ENCODE results near the gene TFF3.
"Not testable (repeated sequence)": the region's sequence is repeated elsewhere in the genome, so short reads cannot be mapped to it uniquely, and the experiment has no call there.

TFF3 gene

DNA sequence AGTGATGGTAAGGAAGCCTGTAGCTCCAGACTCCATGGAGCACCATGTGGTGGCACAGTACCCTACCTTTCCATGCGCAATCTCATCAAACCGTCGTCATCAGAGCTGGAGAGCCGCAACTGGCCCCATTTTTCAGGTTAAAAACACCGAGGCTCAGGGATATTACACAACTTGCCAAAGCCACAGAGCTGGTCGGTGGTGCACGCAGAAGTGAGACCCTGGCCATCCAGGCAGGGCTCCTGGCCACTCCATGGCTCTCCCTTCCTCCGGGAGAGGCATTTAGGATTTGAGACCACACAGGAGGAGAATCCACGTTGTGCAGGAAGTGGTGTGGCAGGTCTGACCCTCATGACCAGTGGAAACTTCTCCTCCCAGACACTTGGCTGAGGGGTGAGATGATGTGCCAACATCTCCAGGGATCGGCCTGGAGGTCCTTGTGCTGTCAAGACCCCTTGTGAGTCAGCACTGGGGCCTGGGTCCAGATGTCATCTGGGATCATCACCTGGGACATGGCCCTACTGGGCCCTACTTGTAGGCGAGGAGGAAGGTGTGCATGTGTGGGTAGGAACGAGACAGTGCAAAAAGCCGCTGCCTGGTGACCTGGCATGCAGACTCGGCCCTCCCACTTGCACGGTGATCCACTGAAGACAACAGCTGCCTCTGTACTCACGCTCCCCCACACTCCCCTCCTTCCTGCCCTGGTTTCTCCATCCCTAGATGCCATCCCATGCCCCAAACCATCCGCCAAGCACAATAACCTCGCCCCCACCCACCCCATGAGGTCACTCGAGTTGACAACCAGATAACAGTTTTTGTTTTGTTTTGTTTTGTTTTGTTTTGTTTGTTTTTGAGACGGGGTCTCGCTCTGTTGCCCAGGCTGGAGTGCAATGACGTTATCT lies 10.4 kb downstream of the TFF3 start:
- no peak for DNase-seq

DNA sequence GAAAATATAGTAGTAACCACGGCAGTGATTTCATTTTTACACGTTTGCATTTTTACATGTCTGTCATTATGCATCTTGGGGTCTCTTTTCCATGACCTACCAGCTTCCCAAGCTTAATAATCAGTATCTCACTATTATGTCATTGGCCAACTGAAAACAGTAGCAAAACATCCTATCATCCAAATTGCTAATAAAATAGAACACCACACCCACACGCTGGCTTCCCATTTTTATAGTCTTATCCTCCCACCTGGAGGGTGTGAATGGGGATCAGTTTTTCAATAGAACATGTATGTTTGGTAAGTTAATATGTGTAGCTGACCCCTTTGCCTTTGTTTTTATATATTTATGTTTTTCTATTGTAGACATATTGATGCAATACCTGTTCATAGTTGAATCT lies 11.8 kb downstream of the TFF3 start:
- no peak for DNase-seq

- no peak for DNase-seq
These were observed 12.4 kb downstream of the TFF3 start for GRCh38 chr21:42302794-42303193.

GRCh38 chr21:42302076-42302650 lies 13.0 kb downstream of the TFF3 start:
- DNase-seq = no peak

- no peak for DNase-seq
These were observed 13.7 kb downstream of the TFF3 start for GRCh38 chr21:42301371-42302075.

DNA sequence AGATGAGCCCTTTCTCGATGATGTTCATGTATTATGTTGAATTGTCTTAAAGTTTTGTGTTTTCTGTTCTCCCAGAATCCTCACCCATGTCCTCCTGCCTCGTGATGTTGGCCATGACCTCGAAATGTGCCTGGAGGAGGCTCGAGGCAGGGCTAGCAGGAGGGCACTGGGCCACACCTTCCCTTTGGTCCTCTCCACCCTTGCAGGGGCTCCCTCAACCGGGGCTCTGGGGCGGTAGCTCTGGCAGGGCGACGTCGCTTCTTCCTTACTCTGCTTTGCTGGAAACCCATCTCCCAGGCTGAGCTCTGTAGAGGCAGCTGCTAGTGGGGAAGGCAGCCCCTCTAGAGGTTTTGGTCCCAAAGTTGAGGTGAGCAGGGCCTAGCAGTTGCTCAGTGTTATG lies 14.3 kb downstream of the TFF3 start:
- no peak for DNase-seq

DNA sequence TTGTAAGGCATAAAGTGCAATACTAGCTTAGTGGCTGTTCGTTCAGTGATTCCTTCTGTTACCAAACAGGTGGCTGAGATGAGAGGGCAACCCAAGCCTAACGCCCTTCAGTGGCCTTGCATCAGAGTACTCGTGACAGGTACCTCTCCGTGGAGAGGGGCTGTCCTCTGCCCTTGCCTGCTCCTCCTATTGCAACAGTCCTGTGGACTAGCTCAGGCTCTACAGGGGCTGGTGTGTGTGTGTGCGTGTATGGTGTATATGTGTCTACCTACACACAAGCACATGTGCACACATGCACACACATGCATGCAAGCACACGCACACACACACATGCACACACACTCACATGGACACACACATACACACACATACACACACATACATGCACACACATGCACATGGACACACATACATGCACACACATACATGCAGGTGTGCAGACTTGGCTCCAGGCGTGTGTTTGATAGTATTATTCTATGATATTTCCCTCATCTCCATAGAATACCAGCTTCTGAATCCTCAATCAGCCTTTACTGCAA lies 15.1 kb downstream of the TFF3 start:
- no peak for DNase-seq

DNA sequence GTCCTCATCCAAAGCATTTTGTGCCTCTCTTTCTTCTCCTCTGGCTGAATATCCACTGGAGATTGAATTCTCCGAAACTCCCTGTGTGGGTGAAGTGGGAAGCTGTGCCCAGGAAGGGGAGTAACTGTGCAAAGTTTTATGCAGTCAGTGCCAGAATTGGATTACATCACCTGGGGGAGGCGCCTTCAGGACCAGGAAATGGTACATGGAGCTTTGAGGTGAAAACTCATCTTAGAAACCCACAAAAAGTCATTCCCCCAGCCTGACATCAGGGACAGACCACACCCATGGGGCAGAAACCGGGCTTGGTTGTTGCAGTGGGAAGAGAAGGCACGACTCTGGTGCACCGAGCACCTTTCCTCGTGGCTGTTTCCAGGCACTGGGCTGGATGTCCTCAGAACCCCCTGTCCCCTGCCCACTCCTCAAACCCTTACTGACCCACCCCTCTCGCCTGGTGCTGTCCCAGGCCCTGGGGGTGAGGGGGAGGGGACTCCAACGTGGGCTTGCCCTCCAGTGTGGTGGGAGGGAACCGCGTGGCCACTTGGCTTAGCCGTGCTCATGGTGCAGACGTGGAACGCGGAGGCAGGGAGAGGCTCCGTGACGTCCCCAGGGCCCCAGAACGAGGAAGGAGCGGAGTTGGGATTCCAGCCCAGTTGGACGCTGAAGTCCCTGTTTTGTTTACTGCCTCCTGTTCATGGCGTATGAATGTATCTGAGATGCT lies 15.7 kb downstream of the TFF3 start:
- no peak for DNase-seq

GRCh38 chr21:42298657-42299056 lies 16.6 kb downstream of the TFF3 start:
- no peak for DNase-seq

DNA sequence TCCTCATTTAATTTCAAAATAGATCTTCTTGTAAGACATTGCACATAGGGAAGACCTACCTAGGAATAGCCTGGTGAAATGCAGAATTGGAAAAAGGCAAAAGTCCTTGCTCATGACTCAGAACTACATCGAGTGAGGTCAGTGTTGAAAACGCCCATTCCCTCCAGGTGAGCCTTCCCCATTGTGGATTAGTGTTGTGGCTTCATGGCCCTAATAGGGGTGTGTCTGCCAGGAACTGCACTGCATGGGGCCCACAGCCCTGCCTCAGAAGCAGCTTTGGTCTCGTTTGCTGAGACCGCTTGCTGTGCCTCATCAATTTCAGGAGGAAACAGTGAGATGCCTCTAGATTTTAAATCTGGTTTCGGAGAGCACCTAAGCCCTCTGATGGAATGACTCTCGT lies 17.0 kb downstream of the TFF3 start:
- DNase-seq = no peak

GRCh38 chr21:42297377-42297776 lies 17.8 kb downstream of the TFF3 start:
- DNase-seq = no peak

DNA sequence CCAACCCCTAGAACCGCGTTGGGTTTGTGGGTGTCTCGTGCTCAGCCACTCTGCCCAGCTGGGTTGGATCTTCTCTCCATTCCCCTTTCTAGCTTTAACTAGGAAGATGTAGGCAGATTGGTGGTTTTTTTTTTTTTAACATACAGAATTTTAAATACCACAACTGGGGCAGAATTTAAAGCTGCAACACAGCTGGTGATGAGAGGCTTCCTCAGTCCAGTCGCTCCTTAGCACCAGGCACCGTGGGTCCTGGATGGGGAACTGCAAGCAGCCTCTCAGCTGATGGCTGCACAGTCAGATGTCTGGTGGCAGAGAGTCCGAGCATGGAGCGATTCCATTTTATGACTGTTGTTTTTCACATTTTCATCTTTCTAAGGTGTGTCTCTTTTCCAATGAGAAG lies 18.7 kb downstream of the TFF3 start:
- no peak for DNase-seq

GRCh38 chr21:42295845-42296244 lies 19.4 kb downstream of the TFF3 start:
- DNase-seq = no peak

DNA sequence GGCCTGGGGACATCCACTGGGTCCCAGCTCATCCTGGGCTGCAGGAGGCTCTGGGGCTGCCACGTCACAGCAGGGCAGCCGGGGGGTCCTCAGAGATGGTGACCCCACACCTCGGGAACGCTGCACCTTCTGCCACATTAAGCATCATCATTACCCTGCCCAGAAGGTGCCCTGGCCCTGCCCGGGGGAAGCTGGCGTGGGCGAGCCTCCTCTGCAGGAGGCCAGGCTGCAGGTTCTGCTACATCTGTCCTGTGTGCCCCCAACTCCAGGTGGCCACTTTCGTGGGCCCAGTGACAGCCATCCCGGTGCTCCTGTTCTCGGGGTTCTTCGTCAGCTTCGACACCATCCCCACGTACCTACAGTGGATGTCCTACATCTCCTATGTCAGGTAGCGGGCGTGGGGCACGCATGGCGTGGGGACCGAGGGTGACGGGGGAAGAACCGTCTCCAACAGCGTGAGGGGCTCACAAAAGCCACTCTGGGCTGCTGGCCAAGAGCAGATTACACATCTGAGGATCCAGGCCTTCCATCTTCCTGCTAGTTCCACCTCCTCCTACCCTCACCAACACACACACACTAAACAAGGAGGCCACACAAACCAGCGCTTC lies 20.8 kb downstream of the TFF3 start:
- no peak for DNase-seq

GRCh38 chr21:42293649-42294272 lies 21.4 kb downstream of the TFF3 start:
- DNase-seq = no peak

GRCh38 chr21:42292563-42293142 lies 22.6 kb downstream of the TFF3 start:
- not testable (repeated sequence) for DNase-seq

GRCh38 chr21:42291751-42292562 lies 23.3 kb downstream of the TFF3 start:
- DNase-seq = no peak

DNA sequence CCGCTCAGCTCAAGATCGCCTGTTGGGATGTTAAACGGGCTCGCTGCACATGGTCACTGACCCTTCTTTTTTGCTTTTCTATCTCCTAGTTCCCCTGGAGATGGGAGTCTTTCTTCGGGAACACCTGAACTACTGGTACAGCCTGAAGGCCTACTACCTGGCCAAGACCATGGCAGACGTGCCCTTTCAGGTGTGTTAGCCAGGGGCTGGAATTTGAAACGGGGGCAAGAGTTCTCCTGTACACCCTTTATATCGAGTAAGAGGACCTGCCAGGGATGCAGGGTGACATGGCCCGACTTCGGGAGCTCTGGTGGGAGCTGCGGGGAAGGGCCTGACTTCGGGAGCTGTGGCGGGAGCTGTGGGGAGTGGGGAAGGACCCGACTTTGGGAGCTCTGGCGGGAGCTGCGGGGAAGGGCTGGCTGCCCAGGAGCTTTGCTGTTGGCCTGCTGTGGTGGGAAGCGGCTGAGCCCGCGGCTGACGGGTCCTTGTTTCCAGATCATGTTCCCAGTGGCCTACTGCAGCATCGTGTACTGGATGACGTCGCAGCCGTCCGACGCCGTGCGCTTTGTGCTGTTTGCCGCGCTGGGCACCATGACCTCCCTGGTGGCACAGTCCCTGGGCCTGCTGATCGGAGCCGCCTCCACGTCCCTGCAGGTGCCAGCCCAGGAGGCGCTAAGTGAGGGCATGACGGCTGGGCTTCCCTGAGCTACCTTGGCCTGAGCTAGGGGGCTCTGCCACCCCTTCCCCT lies 24.0 kb downstream of the TFF3 start:
- no peak for DNase-seq

DNA sequence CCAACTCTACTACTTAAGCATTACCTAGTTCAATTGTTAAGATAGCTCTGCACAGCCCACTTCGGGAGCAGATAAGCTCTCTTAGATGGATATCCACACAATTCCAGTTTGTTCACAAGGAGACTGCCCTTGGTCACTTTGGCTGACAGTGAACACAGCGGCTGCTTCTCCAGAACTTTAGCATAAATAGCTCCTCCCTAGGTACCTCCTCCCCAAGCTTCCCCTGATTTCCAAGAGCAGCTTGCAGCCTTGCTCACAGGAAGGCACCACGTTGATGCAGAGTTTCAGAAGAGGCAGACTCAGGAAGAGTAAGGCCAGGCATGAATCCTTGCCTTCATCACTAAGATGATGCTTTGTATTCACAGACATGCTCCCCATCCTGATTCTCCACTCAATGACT lies 24.7 kb downstream of the TFF3 start:
- DNase-seq = no peak

DNA sequence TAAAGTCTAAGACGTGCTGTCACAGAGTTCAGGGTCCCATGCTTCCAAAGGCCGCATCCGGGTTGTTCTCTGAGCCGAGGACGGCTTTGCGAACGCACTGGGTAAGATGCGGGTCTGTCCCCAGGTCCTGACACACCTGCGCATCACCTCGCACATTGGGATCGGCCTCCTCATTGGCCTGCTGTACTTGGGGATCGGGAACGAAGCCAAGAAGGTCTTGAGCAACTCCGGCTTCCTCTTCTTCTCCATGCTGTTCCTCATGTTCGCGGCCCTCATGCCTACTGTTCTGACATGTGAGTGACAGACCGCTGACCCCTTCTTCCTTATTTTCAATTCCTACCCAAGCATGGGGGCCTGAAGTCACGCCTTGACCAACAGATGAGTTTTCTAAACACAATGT lies 25.3 kb downstream of the TFF3 start:
- DNase-seq = no peak
